Smooth muscle cell (in vitro differentiated cells): Measurements from ENCODE around the gene MRAS. TPM values are rescaled to one million over a fixed set of nuclear protein-coding genes. Genes with fewer than 3 reads are reported as not detected.
A peak's percentile ranks its signal among the peaks of the same experiment; 100 is the strongest.

Experiments used
- DNase-seq: peaks from one replicate; lab custom pipeline; 2025; ENCODE audit not compliant: unreplicated experiment; lab: John Stamatoyannopoulos, UW
- H2AFZ ChIP-seq: fragments of 200-600 bp; sonication (generic); 2 replicates; pipeline ENCODE4 v1.6.0; 2016; ENCODE audit warnings: antibody characterized with exemption, low read depth, mild to moderate bottlenecking
- H3F3A ChIP-seq: fragments of 200-600 bp; sonication (generic); 2 replicates; pipeline ENCODE4 v1.6.0; 2017; ENCODE audit warnings: antibody characterized with exemption, low read depth
- H3K27ac ChIP-seq: fragments of 200-600 bp; sonication (generic); 2 replicates; pipeline ENCODE4 v1.5.1; 2016; ENCODE audit warnings: low read depth, mild to moderate bottlenecking
- H3K27me3 ChIP-seq: fragments of 200-600 bp; sonication (generic); 2 replicates; pipeline ENCODE4 v1.6.1; 2016; ENCODE audit warnings: low read depth, mild to moderate bottlenecking
- H3K36me3 ChIP-seq: fragments of 200-600 bp; sonication (generic); 2 replicates; pipeline ENCODE4 v1.5.1; 2016; ENCODE audit warnings: low read depth
- H3K4me1 ChIP-seq: fragments of 200-600 bp; sonication (generic); 2 replicates; pipeline ENCODE4 v1.5.1; 2016; ENCODE audit warnings: low read depth
- H3K4me2 ChIP-seq: fragments of 200-600 bp; sonication (generic); 2 replicates; pipeline ENCODE4 v1.6.0; 2016; ENCODE audit warnings: mild to moderate bottlenecking
- H3K4me3 ChIP-seq: fragments of 200-600 bp; sonication (generic); 2 replicates; pipeline ENCODE4 v1.5.1; 2016; ENCODE audit warnings: mild to moderate bottlenecking
- H3K79me2 ChIP-seq: fragments of 200-600 bp; sonication (generic); 2 replicates; pipeline ENCODE4 v1.6.0; 2016; ENCODE audit warnings: low read depth, mild to moderate bottlenecking
- H3K9ac ChIP-seq: fragments of 200-600 bp; sonication (generic); 2 replicates; pipeline ENCODE4 v1.6.0; 2016; ENCODE audit warnings: low read depth
- H3K9me3 ChIP-seq: fragments of 200-600 bp; sonication (generic); replicated peaks from 2 replicates; pipeline ENCODE4 v1.5.1; 2016; ENCODE audit warnings: low read depth
- H4K20me1 ChIP-seq: fragments of 200-600 bp; sonication (generic); 2 replicates; pipeline ENCODE4 v1.6.0; 2016; ENCODE audit warnings: low read depth
- CTCF ChIP-seq: fragments of 200-600 bp; sonication (generic); IDR thresholded peaks from 2 replicates; pipeline ENCODE4 v1.5.1; 2017; ENCODE audit warnings: borderline replicate concordance, mild to moderate bottlenecking, antibody characterized with exemption; ENCODE audit not compliant: insufficient read depth, poor library complexity, severe bottlenecking
- WGBS: methylation state at CpG from one replicate; pipeline ENCODE4 v1.1.7; 2016; ENCODE audit warnings: low lambda C conversion rate; 5-methylcytosine and 5-hydroxymethylcytosine counted together
- polyA plus RNA-seq: library from polyadenylated mRNA; unstranded; fragments of >200 nt; fragmentation: Nextera tagmentation; extraction: Ambion mirVana; gene quantifications from 2 replicates; pipeline ENCODE4 v1.2.1, GENCODE V29; 2016
- total RNA-seq: library from RNA; depleted of rRNA; stranded (reverse); fragments of >200 nt; gene quantifications from 2 replicates; pipeline ENCODE4 v1.2.3, GENCODE V29; 2014

Gene MRAS
- total and polyA plus RNA-seq, 2 experiments from 2014 or later: 43.0 to 60.5 TPM

- Histone ChIP-seq H3K4me2 (peak overlapping the region; percentile 74), H3K79me2 (no peaks in the 10 kb centered on the region), H3F3A (peaks cover 7% of the 10 kb centered on the region), H3K4me1 (peaks cover 12% of the 10 kb centered on the region), H2AFZ (no peak overlapping the region), H3K9ac (no peak overlapping the region), H3K27me3 (no peaks in the 10 kb centered on the region), H3K36me3 (no peaks in the 10 kb centered on the region), H4K20me1 (no peaks in the 10 kb centered on the region), H3K9me3 (no peaks in the 10 kb centered on the region), H3K27ac (peak overlapping the region; percentile 83), H3K4me3 (no peak overlapping the region)
- 47% methylated on average over 2 of the region's 2 CpGs for WGBS
- DNase-seq: no peak
- TF ChIP-seq CTCF: no peak
Measured at GRCh38 chr3:138443091-138443490, 94.7 kb downstream of the MRAS start.

- 78% methylated on average over 12 of the region's 14 CpGs for WGBS
- no peaks in the 10 kb centered on the region for H3K36me3 ChIP-seq
- no peaks in the 10 kb centered on the region for H3K79me2 ChIP-seq
- peaks cover 7% of the 10 kb centered on the region for H3F3A ChIP-seq
- DNase-seq: no peak
- H4K20me1 ChIP-seq: no peaks in the 10 kb centered on the region
- peaks cover 12% of the 10 kb centered on the region for H3K4me1 ChIP-seq
- H3K27ac ChIP-seq: peak overlapping the region; percentile 83
- no peaks in the 10 kb centered on the region for H3K27me3 ChIP-seq
- no peaks in the 10 kb centered on the region for H3K9me3 ChIP-seq
- no peak overlapping the region for H3K4me3 ChIP-seq
- TF ChIP-seq CTCF: no peak
- no peak overlapping the region for H2AFZ ChIP-seq
- no peak overlapping the region for H3K4me2 ChIP-seq
- no peak overlapping the region for H3K9ac ChIP-seq
Measured at GRCh38 chr3:138443521-138444503, 95.4 kb downstream of the MRAS start.

GRCh38 chr3:138445236-138445635 lies 96.9 kb downstream of the MRAS start:
- Histone ChIP-seq H2AFZ (no peak overlapping the region), H3K79me2 (no peaks in the 10 kb centered on the region), H3K27ac (peak overlapping the region; percentile 53), H3K36me3 (no peaks in the 10 kb centered on the region), H3K4me1 (peaks cover 9% of the 10 kb centered on the region), H3K9me3 (no peaks in the 10 kb centered on the region), H3K27me3 (no peaks in the 10 kb centered on the region), H3K4me3 (no peak overlapping the region), H3K9ac (no peak overlapping the region), H3K4me2 (no peak overlapping the region), H4K20me1 (no peaks in the 10 kb centered on the region), H3F3A (peaks cover 7% of the 10 kb centered on the region)
- 82% methylated on average over 7 of the region's 7 CpGs for WGBS
- TF ChIP-seq CTCF: no peak
- DNase-seq: no peak

GRCh38 chr3:138445654-138446053 lies 97.3 kb downstream of the MRAS start:
- Histone ChIP-seq H3K4me1 (peaks cover 9% of the 10 kb centered on the region), H3K4me3 (no peak overlapping the region), H3F3A (peaks cover 7% of the 10 kb centered on the region), H3K9me3 (no peaks in the 10 kb centered on the region), H2AFZ (no peak overlapping the region), H3K79me2 (no peaks in the 10 kb centered on the region), H3K27ac (no peak overlapping the region), H3K4me2 (no peak overlapping the region), H3K36me3 (no peaks in the 10 kb centered on the region), H3K27me3 (no peaks in the 10 kb centered on the region), H3K9ac (no peak overlapping the region), H4K20me1 (no peaks in the 10 kb centered on the region)
- TF ChIP-seq CTCF: no peak
- DNase-seq: no peak
- WGBS: over 99% methylated on average over 4 of the region's 4 CpGs
